HG02763 (cell line): ENCODE results near the gene LRMDA.
"Not testable (repeated sequence)": the region's sequence is repeated elsewhere in the genome, so short reads cannot be mapped to it uniquely, and the experiment has no call there.

Experiments
- ATAC-seq: cut with Tn5 transposase; IDR thresholded peaks from one replicate; pipeline ENCODE4 v1.9.1; 2021; ENCODE audit warnings: mild to moderate bottlenecking, moderate library complexity; ENCODE audit not compliant: unreplicated experiment

Gene LRMDA

GRCh38 chr10:75502389-75502788 is 71.0 kb downstream of the LRMDA start:
- ATAC-seq = no peak

GRCh38 chr10:75502838-75503237 is 71.4 kb downstream of the LRMDA start:
- ATAC-seq = no peak

DNA sequence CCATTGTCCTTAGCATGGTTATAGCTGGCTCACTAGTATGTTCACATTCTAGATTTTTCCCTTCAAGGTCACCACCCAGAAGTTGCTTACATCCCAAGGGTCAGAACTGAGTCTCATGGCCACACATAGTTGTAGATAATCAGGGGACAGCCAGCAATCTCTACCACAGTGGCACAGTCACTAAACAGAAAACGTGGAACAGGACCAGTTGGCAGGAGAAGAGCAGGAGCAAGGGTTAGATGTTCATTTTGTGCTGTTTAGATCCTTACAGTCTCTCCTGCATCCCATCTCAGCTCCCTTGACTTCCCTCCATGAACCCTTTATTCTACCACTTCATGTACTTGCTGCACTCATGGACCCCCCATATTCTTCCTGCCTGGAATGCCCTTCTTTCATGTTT is 73.9 kb downstream of the LRMDA start:
- ATAC-seq = no peak

DNA sequence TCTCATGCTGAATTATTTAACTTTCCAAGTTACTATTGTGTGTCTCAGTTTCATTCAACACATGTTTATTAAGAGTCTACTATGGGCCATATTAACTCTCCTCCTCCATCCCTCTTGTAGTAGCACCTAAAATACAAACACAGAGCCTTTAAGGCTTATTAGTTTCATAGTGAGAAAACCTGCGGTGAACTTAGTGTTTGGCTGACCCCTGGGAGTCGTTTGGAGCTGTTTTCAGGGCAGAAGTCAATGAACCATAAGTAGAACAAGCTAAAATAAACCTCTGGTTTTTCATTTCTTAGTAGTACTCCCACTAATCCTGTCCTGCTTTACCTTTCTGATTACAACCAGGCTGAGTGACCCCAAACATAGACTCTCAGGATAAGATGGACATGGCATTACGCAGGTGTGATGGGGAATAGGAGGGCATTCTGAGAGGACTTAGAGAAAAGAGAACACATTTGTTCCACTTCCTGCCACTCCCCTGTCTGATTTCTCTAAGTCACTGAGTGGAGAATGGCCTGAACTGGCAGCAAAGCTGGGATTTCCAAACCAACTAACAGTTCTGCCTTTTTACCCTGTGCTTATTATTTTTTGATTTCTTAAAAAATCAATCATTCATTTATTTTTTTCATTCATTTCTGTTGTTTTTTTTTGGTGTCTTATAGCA is 74.5 kb downstream of the LRMDA start:
- ATAC-seq = peak; percentile 49

GRCh38 chr10:75506930-75507329 is 75.5 kb downstream of the LRMDA start:
- ATAC-seq = no peak

DNA sequence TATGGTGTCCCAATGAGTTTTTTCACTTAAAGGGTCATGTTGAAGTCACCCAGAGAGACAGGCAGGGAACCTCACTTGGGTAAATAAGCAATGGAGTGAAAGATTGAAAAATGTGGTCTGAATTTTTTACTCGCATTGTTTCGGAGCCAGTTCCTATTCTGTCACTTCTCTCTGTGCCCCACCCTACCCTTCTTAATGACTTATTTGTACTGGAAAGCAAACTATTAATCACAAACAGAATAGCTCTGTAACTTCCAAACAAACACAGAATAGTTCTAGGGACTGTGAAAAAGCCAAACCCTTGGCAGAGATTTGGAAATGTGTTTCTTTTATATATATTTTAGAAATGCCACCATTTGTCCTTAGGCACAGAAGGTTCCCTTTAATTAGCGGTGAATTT is 76.0 kb downstream of the LRMDA start:
- ATAC-seq = no peak

- ATAC-seq = no peak
These were observed 76.9 kb downstream of the LRMDA start for GRCh38 chr10:75508239-75508813.

DNA sequence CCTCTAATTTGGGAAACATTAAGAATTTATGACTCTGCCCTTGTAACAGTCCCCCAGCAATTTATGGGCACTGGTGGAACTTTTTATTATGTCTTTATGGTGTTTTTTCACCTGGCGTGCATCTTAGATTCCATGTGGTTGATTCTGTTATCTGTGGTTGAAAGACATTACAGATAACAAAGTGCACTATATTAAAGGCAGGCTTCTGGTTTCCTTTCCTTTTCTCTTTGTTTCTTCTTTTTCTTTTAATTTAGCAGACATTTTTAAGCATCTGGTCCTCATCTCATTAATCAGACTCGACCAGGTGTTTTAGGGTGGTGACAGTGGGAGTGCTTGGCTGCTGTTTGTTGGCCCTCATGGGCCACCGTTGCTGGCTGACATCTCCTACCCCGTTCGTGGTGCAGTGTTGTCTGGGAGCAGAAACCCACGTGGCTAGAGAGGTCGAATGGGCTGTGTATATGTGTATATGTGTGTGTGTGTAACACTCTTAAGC is 77.4 kb downstream of the LRMDA start:
- ATAC-seq = no peak

GRCh38 chr10:75509706-75510105 is 78.3 kb downstream of the LRMDA start:
- no peak for ATAC-seq

- no peak for ATAC-seq
These were observed 79.6 kb downstream of the LRMDA start for GRCh38 chr10:75511011-75511410.

GRCh38 chr10:75512203-75512933 is 80.9 kb downstream of the LRMDA start:
- no peak for ATAC-seq

- no peak for ATAC-seq
These were observed 82.0 kb downstream of the LRMDA start for GRCh38 chr10:75513292-75513885.

GRCh38 chr10:75514830-75515229 is 83.4 kb downstream of the LRMDA start:
- no peak for ATAC-seq

DNA sequence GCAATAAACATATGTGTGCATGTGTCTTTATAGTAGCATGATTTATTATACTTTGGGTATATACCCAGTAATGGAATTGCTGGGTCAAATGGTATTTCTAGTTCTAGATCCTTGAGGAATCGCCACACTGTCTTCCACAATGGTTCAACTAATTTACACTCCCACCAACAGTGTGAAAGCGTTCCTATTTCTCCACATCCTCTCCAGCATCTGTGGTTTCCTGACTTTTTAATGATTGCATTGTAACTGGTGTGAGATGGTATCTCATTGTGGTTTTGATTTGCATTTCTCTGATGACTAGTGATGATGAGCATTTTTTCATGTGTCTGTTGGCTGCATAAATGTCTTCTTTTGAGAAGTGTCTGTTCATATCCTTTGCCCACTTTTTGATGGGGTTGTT is 84.7 kb downstream of the LRMDA start:
- ATAC-seq = not testable (repeated sequence)

GRCh38 chr10:75519213-75519612 is 87.8 kb downstream of the LRMDA start:
- not testable (repeated sequence) for ATAC-seq

- ATAC-seq = not testable (repeated sequence)
These were observed 89.9 kb downstream of the LRMDA start for GRCh38 chr10:75521194-75521829.

GRCh38 chr10:75525067-75525466 is 93.6 kb downstream of the LRMDA start:
- ATAC-seq = no peak

GRCh38 chr10:75525646-75526045 is 94.2 kb downstream of the LRMDA start:
- no peak for ATAC-seq

DNA sequence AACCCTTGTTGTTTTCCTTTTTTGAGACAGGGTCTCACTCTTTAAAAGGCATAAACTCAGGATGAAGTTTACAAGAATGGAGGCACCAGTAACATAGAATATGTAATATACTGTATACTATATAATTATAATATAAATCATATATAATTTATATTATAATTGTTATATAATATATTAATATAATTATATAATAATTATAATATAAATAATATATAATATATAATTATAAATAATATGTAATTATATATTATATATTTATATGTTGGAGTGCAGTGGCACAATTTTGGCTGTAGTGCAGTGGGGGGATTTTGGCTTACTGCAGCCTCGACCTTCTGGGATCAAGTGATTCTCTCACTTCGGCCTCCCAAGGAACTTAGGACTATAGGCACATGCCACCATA is 96.1 kb downstream of the LRMDA start:
- ATAC-seq = no peak

- ATAC-seq = no peak
These were observed 97.0 kb downstream of the LRMDA start for GRCh38 chr10:75528392-75528791.

GRCh38 chr10:75530299-75530698 is 98.9 kb downstream of the LRMDA start:
- no peak for ATAC-seq
